Measurements from ENCODE around the gene KRTAP10-12. TPM values are rescaled to one million over a fixed set of nuclear protein-coding genes. Genes with fewer than 3 reads are reported as not detected.

The KRTAP10-12 gene
- total RNA-seq, 2 donors from 2014 or later = not detected

DNA sequence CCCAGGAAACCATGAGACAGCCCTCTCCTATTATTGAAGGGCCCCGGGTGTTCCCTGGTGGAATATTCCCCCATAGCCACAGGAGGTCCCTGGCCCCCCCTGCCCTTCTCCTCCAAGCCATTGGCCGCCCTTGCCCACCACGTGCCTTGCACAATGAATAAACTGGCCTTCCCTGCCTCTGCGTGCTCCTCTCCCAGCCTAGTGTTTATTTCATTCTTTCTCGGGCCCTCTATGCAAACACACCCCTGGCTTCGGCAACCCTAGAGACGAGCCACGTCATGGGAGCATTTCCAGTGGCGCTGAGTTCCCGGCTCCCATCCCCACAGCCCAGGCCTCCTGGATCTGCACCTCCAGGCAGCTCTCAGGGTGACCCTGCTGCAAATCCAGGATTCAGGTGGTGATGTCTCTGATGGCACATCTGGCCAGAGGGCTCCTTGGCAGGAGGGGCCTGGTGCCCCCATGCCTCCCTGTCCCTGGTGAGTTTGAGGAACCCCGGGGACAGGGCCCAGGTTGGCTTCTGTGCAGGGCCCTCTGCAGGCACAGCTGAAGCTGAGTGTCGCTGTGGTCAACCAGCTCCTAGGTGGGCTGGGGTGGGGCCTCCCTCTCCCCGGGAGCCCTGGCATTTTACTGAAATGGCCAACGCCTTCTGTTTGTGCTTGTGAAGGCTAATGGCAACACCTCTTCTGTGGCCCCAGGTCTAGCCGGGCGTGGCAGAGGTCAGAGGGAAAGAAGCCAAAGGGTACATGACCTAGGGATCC is 6.2 kb downstream of the KRTAP10-12 start:
- DNase-seq (ENCODE audit: low spot score) = no peak

DNA sequence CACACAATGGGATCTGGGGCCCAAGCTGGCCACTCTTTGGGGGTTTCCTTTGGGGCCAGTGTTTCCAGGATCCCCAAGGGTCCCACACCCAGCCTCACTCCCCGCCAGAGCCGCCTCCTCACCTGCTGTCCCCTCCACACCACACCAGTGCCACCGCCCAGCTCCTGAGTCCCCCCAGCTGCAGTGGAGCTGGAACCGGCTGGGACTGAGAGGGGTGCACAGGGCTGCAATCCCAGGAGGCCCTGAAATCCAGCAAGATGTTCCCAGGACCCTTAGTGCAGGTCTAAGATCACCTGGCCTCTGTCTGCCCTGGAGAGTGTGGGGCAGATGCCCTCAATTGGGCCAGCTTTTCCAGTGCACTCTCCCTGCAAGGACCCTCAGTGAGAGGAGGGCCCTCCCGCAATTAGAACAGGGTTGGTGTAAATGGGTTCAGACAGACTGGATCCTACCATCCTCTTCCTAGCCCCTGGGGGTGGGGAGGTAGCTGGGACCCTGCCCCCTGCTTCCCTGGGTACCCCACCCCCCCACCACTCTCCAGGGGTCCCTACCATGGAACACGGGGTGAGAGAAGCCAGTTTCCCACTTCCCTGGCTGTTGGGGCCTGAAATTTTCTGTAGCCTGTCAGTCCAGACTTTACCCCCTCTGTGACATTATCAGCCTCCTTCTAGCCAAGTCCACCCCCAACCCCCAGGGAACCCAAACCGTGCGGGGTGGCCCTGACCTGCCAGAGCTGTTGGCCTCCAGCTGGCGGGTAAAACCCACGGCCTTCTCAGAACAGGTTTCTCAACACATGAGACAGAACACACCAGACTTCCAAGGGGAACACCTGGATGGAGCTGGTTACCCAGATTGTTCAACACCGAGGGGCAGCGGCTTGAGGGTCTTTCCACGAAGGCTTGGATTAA is 7.0 kb downstream of the KRTAP10-12 start:
- Histone ChIP-seq H3K36me3 (no peaks in the 10 kb centered on the region), H3K27ac (no peak overlapping the region), H3K4me3 (no peak overlapping the region), H3K27me3 (replicated peaks; ENCODE audit: insufficient read depth) (peaks cover 26% of the 10 kb centered on the region), H3K4me1 (replicated peaks) (no peaks in the 10 kb centered on the region), H3K9me3 (no peaks in the 10 kb centered on the region)
- 54% methylated on average over 13 of the region's 13 CpGs for WGBS
- intact Hi-C loops (cut with DNase I) = no loop called here
- no peak for DNase-seq (ENCODE audit: low spot score)
- TF ChIP-seq POLR2AphosphoS5 (IDR thresholded peaks at IDR 0.05) (no peak), POLR2A (IDR thresholded peaks at IDR 0.05) (no peak)
- TF ChIP-seq, protein P1, sequence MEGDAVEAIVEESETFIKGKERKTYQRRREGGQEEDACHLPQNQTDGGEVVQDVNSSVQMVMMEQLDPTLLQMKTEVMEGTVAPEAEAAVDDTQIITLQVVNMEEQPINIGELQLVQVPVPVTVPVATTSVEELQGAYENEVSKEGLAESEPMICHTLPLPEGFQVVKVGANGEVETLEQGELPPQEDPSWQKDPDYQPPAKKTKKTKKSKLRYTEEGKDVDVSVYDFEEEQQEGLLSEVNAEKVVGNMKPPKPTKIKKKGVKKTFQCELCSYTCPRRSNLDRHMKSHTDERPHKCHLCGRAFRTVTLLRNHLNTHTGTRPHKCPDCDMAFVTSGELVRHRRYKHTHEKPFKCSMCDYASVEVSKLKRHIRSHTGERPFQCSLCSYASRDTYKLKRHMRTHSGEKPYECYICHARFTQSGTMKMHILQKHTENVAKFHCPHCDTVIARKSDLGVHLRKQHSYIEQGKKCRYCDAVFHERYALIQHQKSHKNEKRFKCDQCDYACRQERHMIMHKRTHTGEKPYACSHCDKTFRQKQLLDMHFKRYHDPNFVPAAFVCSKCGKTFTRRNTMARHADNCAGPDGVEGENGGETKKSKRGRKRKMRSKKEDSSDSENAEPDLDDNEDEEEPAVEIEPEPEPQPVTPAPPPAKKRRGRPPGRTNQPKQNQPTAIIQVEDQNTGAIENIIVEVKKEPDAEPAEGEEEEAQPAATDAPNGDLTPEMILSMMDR (IDR thresholded peaks at IDR 0.05) = no peak

More for the DNA sequence above, 6.2 kb downstream of the KRTAP10-12 start:
- peaks cover 24% of the 10 kb centered on the region for H3K27me3 ChIP-seq (replicated peaks; ENCODE audit: insufficient read depth)
- H3K36me3 ChIP-seq = no peaks in the 10 kb centered on the region
- intact Hi-C loops (cut with DNase I) = no loop called here
- no peak overlapping the region for H3K27ac ChIP-seq
- no peaks in the 10 kb centered on the region for H3K4me1 ChIP-seq (replicated peaks)
- TF ChIP-seq POLR2A (IDR thresholded peaks at IDR 0.05) = no peak
- TF ChIP-seq, protein P1 (IDR thresholded peaks at IDR 0.05) = no peak
- TF ChIP-seq POLR2AphosphoS5 (IDR thresholded peaks at IDR 0.05) = no peak
- WGBS = 37% methylated on average over 15 of the region's 16 CpGs
- H3K9me3 ChIP-seq = no peaks in the 10 kb centered on the region
- no peak overlapping the region for H3K4me3 ChIP-seq

DNA sequence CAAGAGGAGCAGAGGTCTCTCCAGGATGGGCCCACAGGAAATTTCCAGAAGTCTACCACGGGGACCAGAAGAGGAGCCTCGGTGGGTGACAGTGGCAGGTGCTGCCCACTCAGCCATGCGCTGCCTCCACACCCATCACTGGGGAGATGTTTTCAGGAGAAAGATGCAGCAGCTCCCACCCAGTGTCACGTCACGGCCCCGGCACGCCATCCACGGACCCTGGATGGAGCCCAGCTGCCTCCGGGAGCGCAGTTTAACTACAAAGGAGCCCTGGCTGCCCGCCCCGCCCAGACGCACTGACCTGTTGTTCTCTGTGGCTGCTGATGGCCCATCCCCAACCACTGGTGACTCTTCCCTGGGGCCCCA is 7.6 kb downstream of the KRTAP10-12 start:
- Histone ChIP-seq H3K36me3 (no peaks in the 10 kb centered on the region), H3K27ac (no peak overlapping the region), H3K27me3 (replicated peaks; ENCODE audit: insufficient read depth) (peaks cover 28% of the 10 kb centered on the region), H3K9me3 (no peaks in the 10 kb centered on the region), H3K4me1 (replicated peaks) (no peaks in the 10 kb centered on the region), H3K4me3 (no peak overlapping the region)
- intact Hi-C loops (cut with DNase I) = no loop called here
- no peak for DNase-seq (ENCODE audit: low spot score)
- TF ChIP-seq, protein P1 (IDR thresholded peaks at IDR 0.05) = no peak
- TF ChIP-seq POLR2AphosphoS5 (IDR thresholded peaks at IDR 0.05) (no peak), POLR2A (IDR thresholded peaks at IDR 0.05) (no peak)
- WGBS = 34% methylated on average over 13 of the region's 13 CpGs

DNA sequence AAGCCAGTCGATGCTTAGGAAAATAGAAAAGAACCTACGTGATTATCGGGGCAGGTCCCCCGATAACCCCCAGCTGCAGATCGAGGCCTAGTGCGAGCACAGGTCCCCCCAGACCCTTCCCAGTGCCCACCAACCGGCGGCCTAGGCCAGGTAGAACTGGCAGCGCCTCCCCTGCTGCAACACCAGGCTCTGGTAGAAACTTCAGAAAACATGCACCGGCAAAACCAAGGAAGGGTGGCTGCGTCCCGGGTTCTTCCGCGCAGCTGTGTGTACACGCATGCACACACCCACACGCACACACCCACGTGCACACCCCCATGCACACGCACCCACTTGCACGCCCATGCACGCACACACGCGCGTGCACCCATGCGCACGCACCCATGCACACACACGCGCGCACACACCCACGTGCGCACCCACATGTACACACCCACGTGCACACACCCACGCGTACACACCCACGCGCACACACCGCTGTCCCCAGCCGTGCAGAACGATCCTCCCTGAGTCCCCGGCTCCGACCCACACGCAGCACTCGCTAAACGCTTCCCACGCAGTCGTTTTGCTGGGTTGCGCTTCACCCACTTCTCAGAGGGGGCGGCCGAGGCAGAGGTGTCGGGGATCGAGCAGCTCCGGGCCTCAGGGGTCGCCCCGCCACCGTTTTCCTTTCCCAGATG is 9.2 kb downstream of the KRTAP10-12 start:
- Histone ChIP-seq H3K9me3 (no peaks in the 10 kb centered on the region), H3K4me3 (no peak overlapping the region), H3K4me1 (replicated peaks) (no peaks in the 10 kb centered on the region), H3K27ac (no peak overlapping the region), H3K27me3 (replicated peaks; ENCODE audit: insufficient read depth) (peaks cover 28% of the 10 kb centered on the region), H3K36me3 (no peaks in the 10 kb centered on the region)
- intact Hi-C loops (cut with DNase I) = no loop called here
- no peak for DNase-seq (ENCODE audit: low spot score)
- TF ChIP-seq POLR2AphosphoS5 (IDR thresholded peaks at IDR 0.05) = no peak
- TF ChIP-seq, protein P1 (IDR thresholded peaks at IDR 0.05) = no peak
- no peak for TF ChIP-seq POLR2A (IDR thresholded peaks at IDR 0.05)
- WGBS = 12% methylated on average over 54 of the region's 54 CpGs

Measured in prostate gland (tissue), 2 donors.